DMS53 treated with DMSO at 0.1 percent for 48 hours (cell line): Measurements from ENCODE around the gene MT1M.
"Not testable (repeated sequence)": the region's sequence is repeated elsewhere in the genome, so short reads cannot be mapped to it uniquely, and the experiment has no call there.

Experiments
- DNase-seq: peaks from one replicate; lab custom pipeline; 2025; ENCODE audit not compliant: unreplicated experiment; lab: John Stamatoyannopoulos, UW

Gene MT1M

GRCh38 chr16:56608043-56608875, 24.2 kb upstream of the MT1M start, which contains the start of gene MT2A:
TSS of gene MT2A (plus strand) at chr16:56608584. CDS start at chr16:56608656, 72 bp downstream.
- DNase-seq = peak; percentile 97

GRCh38 chr16:56608876-56609462, 23.5 kb upstream of the MT1M start:
- DNase-seq = peak; percentile 61

GRCh38 chr16:56609463-56609921, 23.0 kb upstream of the MT1M start:
- peak; percentile 39 for DNase-seq

- no peak for DNase-seq
Measured at GRCh38 chr16:56610017-56610608, 22.3 kb upstream of the MT1M start.

GRCh38 chr16:56610609-56611111, 21.8 kb upstream of the MT1M start:
- DNase-seq = no peak

GRCh38 chr16:56611281-56611833, 21.1 kb upstream of the MT1M start:
- no peak for DNase-seq

GRCh38 chr16:56613706-56614105, 18.8 kb upstream of the MT1M start:
- no peak for DNase-seq

GRCh38 chr16:56614549-56614991, 17.9 kb upstream of the MT1M start:
- no peak for DNase-seq

- DNase-seq = no peak
Measured at GRCh38 chr16:56615353-56615752, 17.1 kb upstream of the MT1M start.

- DNase-seq = no peak
Measured at GRCh38 chr16:56616608-56617211, 15.7 kb upstream of the MT1M start.

- DNase-seq = peak; percentile 75
Measured at GRCh38 chr16:56617212-56618085, 15.0 kb upstream of the MT1M start.

- no peak for DNase-seq
Measured at GRCh38 chr16:56618138-56618537, 14.3 kb upstream of the MT1M start.

GRCh38 chr16:56620339-56620897, 12.0 kb upstream of the MT1M start:
- no peak for DNase-seq

- not testable (repeated sequence) for DNase-seq
Measured at GRCh38 chr16:56621665-56622445, 10.6 kb upstream of the MT1M start.

- DNase-seq = not testable (repeated sequence)
Measured at GRCh38 chr16:56623184-56623583, 9.3 kb upstream of the MT1M start.

GRCh38 chr16:56623637-56624036, 8.8 kb upstream of the MT1M start:
- DNase-seq = no peak

- DNase-seq = peak; percentile 56
Measured at GRCh38 chr16:56625140-56625942, 7.1 kb upstream of the MT1M start, which contains the start of gene MT1E. TSS of gene MT1E (plus strand) at chr16:56625781. CDS start at chr16:56625852, 71 bp downstream.
